K562 (cell line): ENCODE data around the gene KHSRP. TPM values are rescaled to one million over a fixed set of nuclear protein-coding genes. Genes with fewer than 3 reads are reported as not detected.

Experiments used
- ATAC-seq: fragments of 200-7000 bp; cut with Tn5 transposase; 3 replicates; pipeline ENCODE4 v1.9.1; 2020; ENCODE audit warnings: moderate library complexity
- BruUV-seq: library from RNA; stranded (reverse); fragments of 400-500 nt; replicated peaks from 2 replicates; lab custom pipeline; 2021; lab: Mats Ljungman, UMichigan
- CTCF ChIA-PET: fragments of 300-600 bp; formaldehyde crosslinking; extraction: SDS; loops from one replicate; lab custom pipeline; 2021; ENCODE audit warnings: low intra/inter-chr PET ratio; lab: Yijun Ruan, JAX
- POLR2A ChIA-PET: fragments of 300-600, 350-650 bp; sonication (Branson Sonifier 250); formaldehyde crosslinking; extraction: SDS; loops from one replicate; lab custom pipeline; 2021; ENCODE audit warnings: antibody characterized with exemption, inconsistent platforms; lab: Yijun Ruan, JAX
- DNase-seq, 4 experiments: peaks; one replicate each; pipeline versions ENCODE4 v3.0.0 to v3.0.0-alpha.2; 2011 to 2018; ENCODE audit warnings: low spot score in 3 of 4, mixed read lengths in 3 of 4; ENCODE audit errors: extremely low read depth in 1 of 4
- FAIRE-seq: peaks from 2 replicates; lab custom pipeline; 2011; peaks lifted over from hg19 to GRCh38; lab: Jason Lieb, UNC
- H2AFZ ChIP-seq: 2 replicates; pipeline ENCODE4 v1.6.0; 2011; ENCODE audit warnings: low read depth, low read length, control low read depth, inconsistent platforms
- H3K27ac ChIP-seq: fragments of 200-600 bp; 3 replicates; pipeline ENCODE4 v1.8.0; 2011; ENCODE audit warnings: low read depth, mild to moderate bottlenecking, control low read depth, inconsistent platforms, low read length, moderate library complexity, mixed read lengths; ENCODE audit errors: extremely low read depth
- H3K27me3 ChIP-seq, 2 experiments: fragments of 300-600 bp in 1 of 2; 2 replicates in 1 of 2; 3 replicates in 1 of 2; pipeline versions ENCODE4 v1.6.0 to v1.8.0; 2011; ENCODE audit warnings: inconsistent platforms in 2 of 2, low read length in 2 of 2, mild to moderate bottlenecking in 1 of 2, mixed read lengths in 1 of 2, moderate library complexity in 1 of 2; ENCODE audit not compliant: control insufficient read depth in 2 of 2, insufficient read depth in 2 of 2
- H3K36me3 ChIP-seq: fragments of 300-600 bp; 3 replicates; pipeline ENCODE4 v1.8.0; 2011; ENCODE audit warnings: mild to moderate bottlenecking, low read length, inconsistent platforms; ENCODE audit not compliant: control insufficient read depth, insufficient read depth
- H3K4me1 ChIP-seq, 2 experiments: fragments of 200-600 bp in 1 of 2; replicated peaks in 1 of 2; 2 replicates in 1 of 2; 3 replicates in 1 of 2; pipeline versions ENCODE4 v1.5.1 to v1.8.0; 2011; ENCODE audit warnings: inconsistent platforms in 2 of 2, low read length in 2 of 2, mild to moderate bottlenecking in 1 of 2, mixed read lengths in 1 of 2, moderate library complexity in 1 of 2; ENCODE audit not compliant: control insufficient read depth in 2 of 2, insufficient read depth in 2 of 2
- H3K4me2 ChIP-seq: 2 replicates; pipeline ENCODE4 v1.6.1; 2011; ENCODE audit warnings: low read length, control low read depth, inconsistent platforms, mixed read lengths; ENCODE audit not compliant: insufficient read depth
- H3K4me3 ChIP-seq: fragments of 200-600 bp; sonication (generic), shearing (Covaris generic); 2 replicates; pipeline ENCODE4 v1.5.1; 2016; ENCODE audit warnings: control low read depth, inconsistent platforms
- H3K79me2 ChIP-seq: fragments of 200-600 bp; 3 replicates; pipeline ENCODE4 v1.8.0; 2011; ENCODE audit warnings: low read length, inconsistent platforms; ENCODE audit not compliant: control insufficient read depth, insufficient read depth
- H3K9ac ChIP-seq, 2 experiments: 2 replicates each; pipeline versions ENCODE4 v1.6.0 to v1.6.1; 2011; ENCODE audit warnings: low read depth in 2 of 2, low read length in 2 of 2, control low read depth in 1 of 2, inconsistent platforms in 1 of 2, mild to moderate bottlenecking in 1 of 2, mixed read lengths in 1 of 2; ENCODE audit not compliant: insufficient read depth in 1 of 2
- H3K9me1 ChIP-seq: one replicate; pipeline ENCODE4 v1.6.0; 2011; ENCODE audit warnings: inconsistent platforms, mild to moderate bottlenecking, low read length, moderate library complexity; ENCODE audit not compliant: control insufficient read depth, insufficient read depth
- H3K9me3 ChIP-seq: replicated peaks from 2 replicates; pipeline ENCODE4 v1.5.1; 2011; ENCODE audit warnings: low read depth, low read length, inconsistent platforms; ENCODE audit not compliant: control insufficient read depth, insufficient read depth
- H4K20me1 ChIP-seq: replicated peaks from 2 replicates; pipeline ENCODE4 v1.6.1; 2011; ENCODE audit warnings: low read length, inconsistent platforms, mixed read lengths; ENCODE audit not compliant: control insufficient read depth, insufficient read depth
- TGIF2 ChIP-seq: sonication (generic); formaldehyde crosslinking; IDR thresholded peaks from 2 replicates; pipeline ENCODE4 v1.8.1; 2022; ENCODE audit warnings: mild to moderate bottlenecking, missing genetic modification reagents, moderate library complexity
- WGBS: fragments of 100-300 bp; shearing (Covaris generic); methylation state at CpG from one replicate; pipeline ENCODE4 v1.1.6; 2016; ENCODE audit warnings: low coverage, mixed read lengths; ENCODE audit not compliant: insufficient coverage; ENCODE audit errors: missing lambda C conversion rate; 5-methylcytosine and 5-hydroxymethylcytosine counted together
- in situ Hi-C: fragments of 300-500 bp; cut with MboI; formaldehyde crosslinking; loops from 4 replicates; pipeline ENCODE4 v1.15.0; 2018; ENCODE audit warnings: inconsistent platforms, mixed read lengths
- intact Hi-C: fragments of 100-400 bp; cut with micrococcal nuclease; formaldehyde crosslinking; loops from 2 replicates; pipeline ENCODE4 v1.14.2; 2022
- polyA plus RNA-seq, 8 experiments: library from polyadenylated mRNA; depleted of rRNA in 4 of 8; stranded (reverse) in 5 of 8; unstranded in 3 of 8; fragments of >200 nt; fragmentation: Nextera tagmentation in 2 of 8; fragmentation: Illumina TruSeq in 1 of 8; extraction: Ambion mirVana in 2 of 8; extraction: Trizol in 1 of 8; gene quantifications; 2 replicates each; pipeline versions ENCODE4 v1.2.1 to v1.2.3, GENCODE V29; 2011 to 2014; ENCODE audit warnings: inconsistent platforms in 1 of 8, missing spikeins in 1 of 8
- total RNA-seq, 7 experiments: library from RNA; depleted of rRNA in 6 of 7; stranded (reverse); fragments of >200 nt in 6 of 7; fragmentation: Illumina TruSeq in 2 of 7; extraction: Trizol in 2 of 7; gene quantifications; 2 replicates each; pipeline versions ENCODE4 v1.2.1 to v1.2.3, GENCODE V29; 2011 to 2021; ENCODE audit warnings: low replicate concordance in 1 of 7
- TF ChIP-seq, protein P1 (sequence below): fragments of 450-650 bp; IDR thresholded peaks from 2 replicates; pipeline ENCODE4 v1.6.1; 2017; ENCODE audit warnings: mild to moderate bottlenecking, moderate library complexity
- TF ChIP-seq, protein P2 (sequence below): fragments of 450-650 bp; IDR thresholded peaks from 2 replicates; pipeline ENCODE4 v1.6.1; 2016; ENCODE audit warnings: mild to moderate bottlenecking

The KHSRP gene
- total and polyA plus RNA-seq, 9 of the 15 experiments (the other 6 are each of a cell fraction or from before 2014, with no cell fraction given) = 4.2 to 564 (median 139) TPM

DNA sequence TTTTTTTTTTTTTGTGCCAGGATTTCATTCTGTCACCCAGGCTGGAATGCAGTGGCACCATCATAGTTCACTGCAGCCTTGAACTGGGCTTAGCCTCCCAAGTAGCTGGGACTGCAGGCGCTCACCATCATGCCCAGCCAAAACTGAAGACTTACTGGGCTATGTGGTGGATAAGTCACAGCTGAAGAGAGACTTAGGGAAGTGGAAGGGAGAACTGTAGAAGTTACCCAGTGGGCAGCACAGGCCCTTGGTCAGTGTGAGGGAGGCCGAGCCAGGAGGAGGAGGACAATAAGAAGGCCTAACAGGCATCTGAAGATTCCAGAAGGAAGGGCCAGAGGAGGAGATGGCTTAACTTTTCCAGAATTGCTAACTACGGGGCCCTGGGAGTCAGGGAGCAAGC lies 44.9 kb downstream of the KHSRP start:
- Histone ChIP-seq H2AFZ (no peak overlapping the region), H3K36me3 (peaks cover 69% of the 10 kb centered on the region; the same call in 2 of the 3 replicates), H3K79me2 (no peaks in the 10 kb centered on the region), H3K27me3 (no peaks in the 10 kb centered on the region), H3K4me1 (peaks cover 0 to 31% of the 10 kb centered on the region in 2 experiments; a peak in 2 of 5 replicates), H3K4me3 (no peak overlapping the region), H3K27ac (no peak overlapping the region), H3K9ac (no peak overlapping the region), H4K20me1 (no peaks in the 10 kb centered on the region), H3K4me2 (no peak overlapping the region), H3K9me3 (no peaks in the 10 kb centered on the region), H3K9me1 (no peaks in the 10 kb centered on the region)
- intact Hi-C loops = no loop called here
- ChIA-PET POLR2A (interaction anchor here (0.6 to 1.1 kb wide), 5 partner anchors 9 to 661 kb away, joined by 3 to 4 read pairs (median 3); partner anchors contain the start of gene GTF2F1), CTCF (no interaction called here)
- FAIRE-seq (no peak), ATAC-seq (no peak), DNase-seq (no peak)
- BruUV-seq = no TSS peak
- in situ Hi-C loops = no loop called here
- TF ChIP-seq TGIF2 = no peak
- TF ChIP-seq, protein P1, sequence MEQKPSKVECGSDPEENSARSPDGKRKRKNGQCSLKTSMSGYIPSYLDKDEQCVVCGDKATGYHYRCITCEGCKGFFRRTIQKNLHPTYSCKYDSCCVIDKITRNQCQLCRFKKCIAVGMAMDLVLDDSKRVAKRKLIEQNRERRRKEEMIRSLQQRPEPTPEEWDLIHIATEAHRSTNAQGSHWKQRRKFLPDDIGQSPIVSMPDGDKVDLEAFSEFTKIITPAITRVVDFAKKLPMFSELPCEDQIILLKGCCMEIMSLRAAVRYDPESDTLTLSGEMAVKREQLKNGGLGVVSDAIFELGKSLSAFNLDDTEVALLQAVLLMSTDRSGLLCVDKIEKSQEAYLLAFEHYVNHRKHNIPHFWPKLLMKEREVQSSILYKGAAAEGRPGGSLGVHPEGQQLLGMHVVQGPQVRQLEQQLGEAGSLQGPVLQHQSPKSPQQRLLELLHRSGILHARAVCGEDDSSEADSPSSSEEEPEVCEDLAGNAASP = no peak
- TF ChIP-seq, protein P2, sequence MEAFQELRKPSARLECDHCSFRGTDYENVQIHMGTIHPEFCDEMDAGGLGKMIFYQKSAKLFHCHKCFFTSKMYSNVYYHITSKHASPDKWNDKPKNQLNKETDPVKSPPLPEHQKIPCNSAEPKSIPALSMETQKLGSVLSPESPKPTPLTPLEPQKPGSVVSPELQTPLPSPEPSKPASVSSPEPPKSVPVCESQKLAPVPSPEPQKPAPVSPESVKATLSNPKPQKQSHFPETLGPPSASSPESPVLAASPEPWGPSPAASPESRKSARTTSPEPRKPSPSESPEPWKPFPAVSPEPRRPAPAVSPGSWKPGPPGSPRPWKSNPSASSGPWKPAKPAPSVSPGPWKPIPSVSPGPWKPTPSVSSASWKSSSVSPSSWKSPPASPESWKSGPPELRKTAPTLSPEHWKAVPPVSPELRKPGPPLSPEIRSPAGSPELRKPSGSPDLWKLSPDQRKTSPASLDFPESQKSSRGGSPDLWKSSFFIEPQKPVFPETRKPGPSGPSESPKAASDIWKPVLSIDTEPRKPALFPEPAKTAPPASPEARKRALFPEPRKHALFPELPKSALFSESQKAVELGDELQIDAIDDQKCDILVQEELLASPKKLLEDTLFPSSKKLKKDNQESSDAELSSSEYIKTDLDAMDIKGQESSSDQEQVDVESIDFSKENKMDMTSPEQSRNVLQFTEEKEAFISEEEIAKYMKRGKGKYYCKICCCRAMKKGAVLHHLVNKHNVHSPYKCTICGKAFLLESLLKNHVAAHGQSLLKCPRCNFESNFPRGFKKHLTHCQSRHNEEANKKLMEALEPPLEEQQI = no peak
- 76% methylated on average over 3 of the region's 3 CpGs for WGBS
